Cardiac muscle cell (in vitro differentiated cells and primary cell): ENCODE results near the gene ADRB1. TPM values are rescaled to one million over a fixed set of nuclear protein-coding genes. Genes with fewer than 3 reads are reported as not detected.

Source experiments
- DNase-seq, 2 donors: peaks; one replicate each; pipeline versions ENCODE4 v3.0.0 to v3.0.0-alpha.2; 2010 to 2017; ENCODE audit warnings: low read depth in 1 of 2, low spot score in 1 of 2
- H3K27ac ChIP-seq: fragments of 200-600 bp; sonication (generic); 2 replicates; pipeline ENCODE4 v1.5.1; 2016
- H3K27me3 ChIP-seq: fragments of 200-600 bp; sonication (generic); 2 replicates; pipeline ENCODE4 v1.6.0; 2016; ENCODE audit warnings: control low read depth
- H3K36me3 ChIP-seq: fragments of 200-600 bp; sonication (generic); 2 replicates; pipeline ENCODE4 v1.5.1; 2016; ENCODE audit warnings: control low read depth
- H3K4me1 ChIP-seq: fragments of 200-600 bp; sonication (generic); 2 replicates; pipeline ENCODE4 v1.8.1; 2017; ENCODE audit warnings: low read depth, mild to moderate bottlenecking, mixed run types
- H3K4me3 ChIP-seq: fragments of 200-600 bp; sonication (generic); 2 replicates; pipeline ENCODE4 v1.5.1; 2016; ENCODE audit warnings: mild to moderate bottlenecking
- H3K9me3 ChIP-seq: fragments of 200-600 bp; sonication (generic); 2 replicates; pipeline ENCODE4 v1.5.1; 2017; ENCODE audit warnings: low read depth, mild to moderate bottlenecking, control low read depth
- CTCF ChIP-seq: IDR thresholded peaks from 2 replicates; pipeline ENCODE4 v1.5.1; 2012; ENCODE audit warnings: low read depth, mild to moderate bottlenecking, low read length
- polyA plus RNA-seq: library from polyadenylated mRNA; unstranded; fragments of >200 nt; fragmentation: Nextera tagmentation; extraction: Ambion mirVana; gene quantifications from 2 replicates; pipeline ENCODE4 v1.2.1, GENCODE V29; 2016
- total RNA-seq: library from RNA; depleted of rRNA; stranded (reverse); fragments of >200 nt; gene quantifications from 2 replicates; pipeline ENCODE4 v1.2.3, GENCODE V29; 2016

The ADRB1 gene
- total and polyA plus RNA-seq, 2 experiments from 2014 or later, result 0.28 to 0.69 TPM

DNA sequence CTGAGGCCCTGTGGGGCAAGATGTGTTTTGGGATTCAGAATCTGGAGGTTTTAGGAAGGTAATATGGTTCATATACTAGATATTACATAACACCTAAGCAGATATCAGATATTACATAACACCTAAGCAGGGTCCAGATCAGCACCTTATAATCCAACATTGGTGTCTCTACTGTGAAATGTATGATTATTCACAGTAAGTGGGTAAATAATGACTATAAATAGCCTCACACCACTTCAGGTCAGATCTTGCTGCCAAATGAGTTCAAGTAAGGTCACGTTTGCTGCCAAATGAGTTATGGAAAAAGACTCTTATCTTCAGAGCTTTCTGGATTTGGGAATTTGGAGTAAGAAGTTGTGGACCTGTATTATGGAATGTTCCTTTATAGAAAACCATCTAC is 14.6 kb downstream of the ADRB1 start:
- Histone ChIP-seq H3K27ac (no peak overlapping the region), H3K27me3 (peaks cover 4% of the 10 kb centered on the region), H3K4me1 (peaks cover 6% of the 10 kb centered on the region), H3K36me3 (no peaks in the 10 kb centered on the region), H3K9me3 (no peaks in the 10 kb centered on the region), H3K4me3 (no peak overlapping the region)
- TF ChIP-seq CTCF, result no peak
- peak in 1 of 2 donors; percentile 45 for DNase-seq

- no peaks in the 10 kb centered on the region for H3K36me3 ChIP-seq
- peaks cover 14% of the 10 kb centered on the region for H3K4me1 ChIP-seq
- no peak overlapping the region for H3K4me3 ChIP-seq
- TF ChIP-seq CTCF, result no peak
- no peak overlapping the region for H3K27ac ChIP-seq
- H3K27me3 ChIP-seq, result no peaks in the 10 kb centered on the region
- DNase-seq, result no peak
- no peaks in the 10 kb centered on the region for H3K9me3 ChIP-seq
These were observed 15.9 kb downstream of the ADRB1 start for GRCh38 chr10:114059561-114059960.

DNA sequence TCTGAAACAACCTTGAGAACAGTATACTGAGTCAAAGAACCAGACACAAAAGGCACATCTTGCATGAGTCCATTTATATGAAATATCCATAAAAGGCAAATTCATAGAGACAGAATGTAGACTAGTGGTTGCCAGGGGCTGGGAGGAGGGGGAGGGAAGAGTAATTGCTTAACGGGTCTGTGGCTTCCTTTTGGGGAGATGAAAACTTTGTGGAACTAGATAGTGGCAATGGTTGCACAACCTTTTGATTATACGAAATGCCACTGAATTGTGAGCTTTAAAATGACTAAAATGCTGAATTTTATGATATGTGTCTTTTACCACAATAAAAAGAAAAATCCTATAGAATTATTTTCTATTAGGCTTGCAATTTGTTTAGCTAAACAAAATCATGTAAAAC is 16.8 kb downstream of the ADRB1 start:
- no peak overlapping the region for H3K4me3 ChIP-seq
- H3K4me1 ChIP-seq, result peaks cover 15% of the 10 kb centered on the region
- no peaks in the 10 kb centered on the region for H3K36me3 ChIP-seq

DNA sequence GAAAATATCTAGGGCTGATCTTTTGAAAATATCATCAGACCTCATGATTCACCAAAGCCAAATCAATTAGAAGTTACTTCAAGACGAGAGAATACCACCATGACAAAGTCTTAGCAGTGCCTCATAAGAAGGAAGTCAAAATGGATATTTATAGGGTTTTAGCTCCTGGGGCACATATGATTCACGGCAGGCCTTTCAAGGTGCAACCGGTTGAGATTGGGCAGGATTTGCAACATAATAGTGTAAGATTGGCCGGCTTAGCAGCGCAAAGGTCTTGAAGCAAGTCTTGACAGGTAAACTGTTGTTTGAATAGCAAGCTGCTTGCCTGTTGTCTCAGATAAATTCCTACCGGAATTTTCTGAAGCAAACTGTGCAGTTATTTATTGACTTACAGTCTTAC is 17.5 kb downstream of the ADRB1 start:
- no peaks in the 10 kb centered on the region for H3K27me3 ChIP-seq
- TF ChIP-seq CTCF, result no peak
- no peaks in the 10 kb centered on the region for H3K9me3 ChIP-seq
- H3K27ac ChIP-seq, result no peak overlapping the region
- no peak for DNase-seq
- H3K36me3 ChIP-seq, result no peaks in the 10 kb centered on the region
- H3K4me3 ChIP-seq, result no peak overlapping the region
- H3K4me1 ChIP-seq, result peaks cover 16% of the 10 kb centered on the region

More for the DNA sequence above, 16.8 kb downstream of the ADRB1 start:
- Histone ChIP-seq H3K27me3 (no peaks in the 10 kb centered on the region), H3K9me3 (no peaks in the 10 kb centered on the region), H3K27ac (no peak overlapping the region)
- TF ChIP-seq CTCF, result no peak
- peak in 1 of 2 donors; percentile 40 for DNase-seq

GRCh38 chr10:114061789-114062188 is 18.1 kb downstream of the ADRB1 start:
- Histone ChIP-seq H3K36me3 (no peaks in the 10 kb centered on the region), H3K27ac (no peak overlapping the region), H3K27me3 (no peaks in the 10 kb centered on the region), H3K9me3 (no peaks in the 10 kb centered on the region), H3K4me1 (peaks cover 22% of the 10 kb centered on the region), H3K4me3 (no peak overlapping the region)
- no peak for DNase-seq
- no peak for TF ChIP-seq CTCF
